Suprapubic skin (tissue), 3 donors: ENCODE measurements around the gene ADGRD1.

ENCODE experiments used
- CTCF ChIP-seq, 2 donors: fragments of 200-600 bp in 1 of 2; fragments of 450-650 bp in 1 of 2; sonication (generic) in 1 of 2; IDR thresholded peaks; one replicate each; pipeline ENCODE4 v1.5.1; 2016 to 2019; ENCODE audit warnings: antibody characterized with exemption in 2 of 2, mild to moderate bottlenecking in 1 of 2, moderate library complexity in 1 of 2
- EP300 ChIP-seq: sonication (generic); formaldehyde crosslinking; IDR thresholded peaks from one replicate; pipeline ENCODE4 v1.6.1; 2017; ENCODE audit warnings: antibody characterized with exemption

DNA sequence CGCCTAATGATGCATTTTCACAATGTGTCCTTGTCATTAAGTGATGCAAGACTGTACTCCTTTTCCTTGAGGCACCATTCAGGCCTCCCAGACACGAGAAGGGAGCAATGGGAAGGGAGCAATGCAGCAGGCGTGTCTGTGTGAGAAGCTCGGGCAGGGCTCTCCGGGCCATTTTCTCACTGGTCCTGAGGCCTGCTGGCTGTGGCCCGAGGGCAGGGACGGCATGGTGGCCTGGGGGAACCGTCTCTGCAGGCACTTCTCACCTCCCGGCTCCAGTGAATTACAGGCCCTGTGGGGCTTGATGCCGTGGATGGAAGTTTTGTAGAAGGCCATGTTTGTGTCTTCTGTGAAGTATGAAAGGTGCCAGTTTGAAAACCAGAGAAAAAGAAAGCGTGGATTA is 71.0 kb downstream of the ADGRD1 start:
- TF ChIP-seq CTCF (IDR thresholded peaks at IDR 0.05) (no peak), EP300 (no peak)
